ENCODE results near the gene GNG3.

GRCh38 chr11:62752994-62753735 lies 45.7 kb downstream of the GNG3 start:
- TF ChIP-seq GATA3 (IDR thresholded peaks at IDR 0.05; ENCODE audit: low read depth, low read length): no peak
- no peak for TF ChIP-seq GATA2 (IDR thresholded peaks at IDR 0.05; ENCODE audit: low read depth, low read length)
